Activated CD8-positive, alpha-beta T cell treated with anti-CD3 and anti-CD28 coated beads, Interleukin-2, amount 10 ng/mL, durations not matched to agents 7 days and 5 days (primary cell): Measurements from ENCODE around the gene WDR76. TPM values are rescaled to one million over a fixed set of nuclear protein-coding genes. Genes with fewer than 3 reads are reported as not detected.
"Not testable (repeated sequence)": the region's sequence is repeated elsewhere in the genome, so short reads cannot be mapped to it uniquely, and the experiment has no call there.

Source experiments
- ATAC-seq: fragments of 150-1000 bp; cut with Tn5 transposase; one replicate; pipeline ENCODE4 v1.10.0; 2021; ENCODE audit warnings: moderate library complexity
- CTCF ChIA-PET: fragments of 350-600 bp; sonication (Branson Sonifier 250); formaldehyde crosslinking; loops from one replicate; lab custom pipeline; 2021; ENCODE audit warnings: antibody characterized with exemption; lab: Charles Lee
- POLR2A ChIA-PET: fragments of 350-600 bp; sonication (Branson Sonifier 250); formaldehyde crosslinking; loops from one replicate; lab custom pipeline; 2021; ENCODE audit warnings: antibody characterized with exemption; lab: Charles Lee
- DNase-seq: peaks from one replicate; pipeline ENCODE4 v3.0.0-alpha.2; 2020
- H3K27ac Mint-ChIP-seq: one replicate; pipeline ENCODE4 v1.8.0; 2021; ENCODE audit warnings: mild to moderate bottlenecking, mixed read lengths
- H3K27me3 Mint-ChIP-seq: one replicate; pipeline ENCODE4 v1.8.0; 2021; ENCODE audit warnings: low read depth, mixed read lengths
- H3K36me3 Mint-ChIP-seq: one replicate; pipeline ENCODE4 v1.8.0; 2021; ENCODE audit warnings: low read depth, mixed read lengths
- H3K4me1 Mint-ChIP-seq: one replicate; pipeline ENCODE4 v1.8.0; 2021; ENCODE audit warnings: low read depth, mixed read lengths
- H3K4me3 Mint-ChIP-seq: one replicate; pipeline ENCODE4 v1.8.0; 2021; ENCODE audit warnings: mild to moderate bottlenecking, mixed read lengths
- H3K9me3 Mint-ChIP-seq: one replicate; pipeline ENCODE4 v1.8.0; 2022; ENCODE audit warnings: mixed read lengths; ENCODE audit not compliant: insufficient read depth
- total RNA-seq, 2 experiments: library from RNA; stranded (reverse); gene quantifications; one replicate each; pipeline ENCODE4 v1.2.3, GENCODE V29; 2021

WDR76 gene
- total RNA-seq, 2 experiments from 2014 or later: 87.0 to 88.7 TPM

DNA sequence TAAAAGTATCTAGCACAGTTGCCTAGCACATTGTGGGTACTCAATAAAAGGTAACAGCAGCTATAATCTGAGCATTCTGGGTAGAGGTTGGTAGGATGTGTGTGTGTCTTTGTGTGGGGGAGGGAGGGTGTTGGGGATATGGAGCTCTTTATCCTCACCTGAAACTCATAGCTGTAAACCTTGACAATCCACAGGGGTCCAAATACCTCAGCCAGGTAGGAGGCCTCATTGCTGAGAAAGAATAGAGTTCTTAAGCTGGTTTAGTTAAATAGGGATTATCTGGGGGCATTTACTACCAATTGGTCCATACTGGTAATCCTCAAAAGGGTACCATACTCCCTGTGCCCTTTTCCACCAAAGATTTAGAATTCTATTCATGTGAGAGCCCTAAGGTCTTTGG lies 30.8 kb upstream of the WDR76 start:
- H3K9me3 Mint-ChIP-seq: no peaks in the 10 kb centered on the region
- DNase-seq (no peak), ATAC-seq (no peak)
- H3K36me3 Mint-ChIP-seq: peaks cover 79% of the 10 kb centered on the region
- ChIA-PET CTCF (interaction anchor here (2.1 to 3.6 kb wide), 2 partner anchors 19 to 26 kb away, joined by 5 to 17 read pairs; partner anchors contain the start of gene ELL3), POLR2A (interaction anchor here (2.0 kb wide), 1 partner anchor 29 kb away, joined by 9 read pairs; the partner anchor contains the start of gene MFAP1)
- H3K4me3 Mint-ChIP-seq: no peak overlapping the region
- H3K27ac Mint-ChIP-seq: peak overlapping the region; percentile 2
- H3K4me1 Mint-ChIP-seq: peaks cover 63% of the 10 kb centered on the region
- no peaks in the 10 kb centered on the region for H3K27me3 Mint-ChIP-seq

DNA sequence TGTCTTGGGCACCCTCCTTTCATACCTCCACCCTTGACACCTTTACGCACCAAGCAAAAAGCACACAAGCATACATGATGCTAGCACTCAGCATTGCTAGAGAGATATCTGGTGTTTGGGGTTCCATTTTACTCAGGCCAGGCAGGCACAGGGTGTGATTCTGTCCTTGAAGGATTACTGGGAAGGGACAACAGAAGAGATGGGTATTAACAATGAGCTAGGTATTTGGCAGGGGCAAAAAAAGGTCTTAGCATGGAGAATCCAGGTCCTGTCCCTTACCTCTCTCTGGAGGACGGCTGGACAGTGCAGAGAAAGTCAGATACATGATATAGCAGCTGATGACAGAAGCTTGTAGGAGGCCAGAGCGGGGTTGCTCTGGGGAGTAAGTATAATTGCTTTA lies 30.2 kb upstream of the WDR76 start:
- ChIA-PET CTCF (interaction anchor here (0.6 to 3.6 kb wide), 3 partner anchors 20 to 1395 kb away, joined by 3 to 17 read pairs (median 5); partner anchors contain the start of gene ELL3), POLR2A (interaction anchor here (1.0 to 2.0 kb wide), 3 partner anchors 12 to 28 kb away, joined by 3 to 9 read pairs (median 4); partner anchors contain the start of gene MFAP1)
- Mint-ChIP-seq H3K9me3 (no peaks in the 10 kb centered on the region), H3K27me3 (no peaks in the 10 kb centered on the region), H3K36me3 (peaks cover 84% of the 10 kb centered on the region), H3K27ac (peak overlapping the region; percentile 26), H3K4me1 (peaks cover 66% of the 10 kb centered on the region), H3K4me3 (no peak overlapping the region)
- no peak for DNase-seq
- no peak for ATAC-seq

DNA sequence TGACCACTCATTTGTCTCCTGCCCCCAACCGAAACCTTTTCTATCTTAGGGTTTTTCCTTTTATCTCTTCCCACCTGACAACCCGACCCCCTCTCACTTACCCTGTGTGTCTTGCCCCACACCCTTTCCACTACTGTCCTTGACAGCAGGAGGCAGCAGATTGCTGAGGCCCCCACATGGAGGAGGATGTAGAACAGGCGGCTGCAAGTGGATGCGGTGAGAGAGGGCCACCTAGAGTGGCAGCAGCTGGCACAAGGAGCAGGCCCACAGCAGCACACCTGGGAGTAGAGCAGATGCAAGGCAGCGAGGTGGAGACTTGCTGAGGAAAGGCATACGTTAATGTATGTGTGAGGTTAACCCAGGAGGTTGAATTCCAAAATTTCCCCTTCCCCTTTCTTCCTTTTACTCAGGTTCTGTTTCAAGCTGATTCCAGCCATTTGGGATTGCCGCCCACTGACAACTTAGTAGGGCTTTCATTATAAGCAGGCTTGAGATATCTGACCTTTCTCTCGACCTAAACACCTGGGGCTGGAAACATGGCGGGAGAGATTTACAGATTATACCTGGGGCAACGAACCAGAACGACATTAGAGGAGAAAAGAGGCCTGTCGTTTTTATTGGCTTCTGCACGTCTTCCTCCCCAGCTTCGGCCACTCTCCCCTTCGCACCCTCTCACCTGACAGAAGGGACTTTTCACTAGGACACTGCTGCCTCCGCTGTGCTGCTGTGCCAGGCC lies 27.4 kb upstream of the WDR76 start:
- Mint-ChIP-seq H3K9me3 (no peaks in the 10 kb centered on the region), H3K27me3 (no peaks in the 10 kb centered on the region), H3K4me3 (peak overlapping the region; percentile 17), H3K4me1 (peaks cover 54% of the 10 kb centered on the region), H3K36me3 (peaks cover 70% of the 10 kb centered on the region), H3K27ac (peak overlapping the region; percentile 98)
- no peak for DNase-seq
- ATAC-seq: no peak
- ChIA-PET CTCF (interaction anchor here (0.8 to 1.8 kb wide), 2 partner anchors 26 to 28 kb away, joined by 3 to 8 read pairs; partner anchors contain the start of gene MFAP1), POLR2A (interaction anchor here (1.2 to 3.2 kb wide), 4 partner anchors 9 to 53 kb away, joined by 4 to 23 read pairs (median 10); partner anchors contain the start of genes ELL3, MFAP1 and PDIA3)

DNA sequence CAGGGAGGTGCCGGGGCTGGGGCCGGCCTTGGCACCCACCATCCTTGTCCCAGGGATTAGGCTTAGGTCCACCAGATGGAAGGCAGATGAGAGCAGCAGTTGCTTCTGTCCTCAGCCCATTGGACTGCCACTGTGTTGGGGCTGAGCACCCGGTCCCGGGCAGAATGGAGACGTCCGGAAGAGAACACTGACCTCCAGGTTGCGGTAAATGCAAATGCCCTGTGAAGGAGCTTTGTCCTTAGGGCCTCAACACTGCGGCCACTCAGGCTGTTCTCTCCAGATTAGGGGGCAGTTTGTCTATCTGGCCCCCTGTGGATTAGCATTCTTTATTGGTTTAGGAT lies 26.9 kb upstream of the WDR76 start, which contains the start of gene SERINC4:
Gene SERINC4 (minus strand): TSS at position 276 of the 341 bp plus-strand sequence. CDS start 234 bp downstream, at position 42.
- Mint-ChIP-seq H3K4me1 (peaks cover 49% of the 10 kb centered on the region), H3K27ac (peak within 1 kb of the TSS; percentile 98), H3K4me3 (peak within 1 kb of the TSS; percentile 98), H3K9me3 (no peaks in the 10 kb centered on the region), H3K36me3 (peaks cover 69% of the 10 kb centered on the region), H3K27me3 (no peaks in the 10 kb centered on the region)
- ChIA-PET CTCF (interaction anchor here (0.8 to 1.8 kb wide), 4 partner anchors 8 to 28 kb away, joined by 3 to 8 read pairs (median 4); partner anchors contain the start of genes MFAP1 and SERF2), POLR2A (interaction anchor here (0.5 to 3.4 kb wide), 12 partner anchors 8 to 619 kb away, joined by 3 to 23 read pairs (median 6); partner anchors contain the start of genes ELL3, MFAP1, PDIA3 and SERF2)
- ATAC-seq (no peak), DNase-seq (no peak)

DNA sequence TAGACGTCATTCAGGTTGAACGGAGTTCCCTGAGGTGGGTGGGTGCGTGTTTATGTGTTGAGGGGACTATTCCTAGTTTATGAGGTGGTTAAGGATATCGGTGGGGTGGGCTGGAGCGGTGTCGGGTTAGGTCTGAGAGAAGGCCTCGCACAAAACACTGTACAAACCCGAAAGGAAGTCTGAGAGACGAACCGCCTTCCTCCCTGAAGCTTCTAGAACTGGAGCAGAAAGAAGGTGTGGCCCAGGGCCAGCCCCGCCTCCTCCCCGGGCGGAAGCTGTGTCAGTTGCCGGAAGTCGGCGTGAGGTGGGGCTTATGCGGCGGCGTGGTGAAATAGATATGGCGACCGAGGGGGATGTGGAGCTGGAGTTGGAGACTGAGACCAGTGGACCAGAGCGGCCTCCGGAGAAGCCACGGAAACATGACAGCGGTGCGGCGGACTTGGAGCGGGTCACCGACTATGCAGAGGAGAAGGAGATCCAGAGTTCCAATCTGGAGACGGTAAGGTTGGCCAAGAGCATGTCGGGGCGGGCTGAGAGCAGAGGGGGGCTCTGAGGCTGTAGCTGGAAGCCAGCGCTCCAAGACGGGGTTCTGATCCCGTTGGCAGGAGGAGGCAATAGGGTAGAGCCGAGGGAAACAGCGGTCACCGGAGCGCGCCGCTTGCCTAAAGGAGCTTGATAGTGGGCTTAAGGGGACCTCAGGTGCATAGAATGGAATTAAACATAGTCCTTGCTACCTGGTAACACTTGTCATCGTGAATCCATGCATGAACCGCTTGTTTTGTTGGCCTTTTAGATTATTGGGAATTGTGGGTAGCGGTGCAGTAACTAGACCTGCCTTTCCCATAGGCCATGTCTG lies 26.3 kb upstream of the WDR76 start, which contains the start of gene HYPK:
Gene HYPK (plus strand): TSS at position 314 of the 856 bp plus-strand sequence. CDS start 24 bp downstream, at position 338.
- Mint-ChIP-seq H3K27ac (peak within 1 kb of the TSS; percentile 98), H3K4me3 (peak within 1 kb of the TSS; percentile 98), H3K27me3 (no peaks in the 10 kb centered on the region), H3K4me1 (peaks cover 43% of the 10 kb centered on the region), H3K9me3 (no peaks in the 10 kb centered on the region), H3K36me3 (peaks cover 69% of the 10 kb centered on the region)
- CTCF ChIA-PET: interaction anchor here (0.8 to 1.8 kb wide), 5 partner anchors 9 to 29 kb away, joined by 3 to 8 read pairs (median 4); partner anchors contain the start of genes ELL3, MFAP1 and SERF2
- POLR2A ChIA-PET: interaction anchor here (0.5 to 3.4 kb wide), 17 partner anchors 8 to 619 kb away, joined by 3 to 23 read pairs (median 3); partner anchors contain the start of genes ELL3, MFAP1, PDIA3 and SERF2
- DNase-seq (peak; percentile 95), ATAC-seq (peak; percentile 97)

DNA sequence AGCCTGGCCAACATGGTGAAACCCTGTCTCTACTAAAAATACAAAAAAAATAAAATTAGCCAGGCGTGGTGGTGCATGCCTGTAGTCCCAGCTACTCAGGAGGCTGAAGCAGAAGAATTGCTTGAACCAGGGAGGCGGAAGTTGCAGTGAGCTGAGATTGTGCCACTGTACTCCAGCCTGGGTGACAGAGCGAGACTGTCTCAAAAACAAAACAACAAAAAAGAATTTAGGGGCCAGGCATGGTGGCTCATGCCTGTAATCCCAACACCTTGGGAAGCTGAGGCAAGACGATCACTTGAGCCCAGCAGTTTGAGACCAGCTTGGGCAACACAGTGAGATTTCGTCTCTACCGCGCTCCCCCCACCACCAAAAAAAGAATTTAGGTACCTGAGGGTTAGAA lies 24.1 kb upstream of the WDR76 start:
- CTCF ChIA-PET, H3K9me3 Mint-ChIP-seq, ATAC-seq, H3K4me3 Mint-ChIP-seq, H3K27me3 Mint-ChIP-seq, DNase-seq, H3K27ac Mint-ChIP-seq: not testable (repeated sequence)
- H3K36me3 Mint-ChIP-seq: peaks cover 72% of the 10 kb centered on the region
- H3K4me1 Mint-ChIP-seq: peaks cover 32% of the 10 kb centered on the region
- POLR2A ChIA-PET: interaction anchor here (1.4 to 3.4 kb wide), 3 partner anchors 11 to 26 kb away, joined by 3 to 21 read pairs (median 8); partner anchors contain the start of genes ELL3 and SERF2

DNA sequence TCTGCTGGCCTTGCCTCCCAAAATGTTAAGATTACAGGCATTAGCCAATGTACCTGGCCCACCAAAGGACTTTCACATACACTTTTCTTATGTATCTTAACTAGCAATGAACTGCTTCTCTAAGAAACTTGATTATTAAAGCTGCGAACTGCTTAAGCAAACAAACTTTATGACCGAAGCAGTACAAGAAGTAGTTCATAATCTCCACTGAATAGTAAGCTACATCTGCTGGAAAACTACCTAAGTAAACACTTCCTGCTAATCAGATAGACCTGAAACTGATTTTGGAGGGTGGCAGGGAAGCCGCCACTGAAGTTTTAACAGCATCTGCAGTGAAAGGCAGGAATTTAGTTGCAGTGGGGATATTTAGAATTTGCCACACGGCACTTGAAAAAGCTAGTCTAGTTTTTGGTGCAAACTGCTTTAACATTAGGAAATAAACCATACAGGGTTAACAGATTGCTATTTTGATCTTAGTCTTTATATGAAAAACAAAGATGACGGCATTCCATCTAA lies 18.3 kb upstream of the WDR76 start:
- no peak for DNase-seq
- Mint-ChIP-seq H3K27me3 (no peaks in the 10 kb centered on the region), H3K27ac (no peak overlapping the region), H3K4me3 (no peak overlapping the region), H3K36me3 (peaks cover 71% of the 10 kb centered on the region), H3K9me3 (no peaks in the 10 kb centered on the region), H3K4me1 (peaks cover 9% of the 10 kb centered on the region)
- ChIA-PET CTCF (interaction anchor here (0.9 to 1.1 kb wide), 2 partner anchors 11 to 20 kb away, joined by 3 read pairs; no protein-coding TSS in a partner anchor), POLR2A (interaction anchor here (0.8 to 1.0 kb wide), 3 partner anchors 8 to 15 kb away, joined by 3 to 6 read pairs (median 3); partner anchors contain the start of genes HYPK and SERINC4)
- ATAC-seq: no peak

DNA sequence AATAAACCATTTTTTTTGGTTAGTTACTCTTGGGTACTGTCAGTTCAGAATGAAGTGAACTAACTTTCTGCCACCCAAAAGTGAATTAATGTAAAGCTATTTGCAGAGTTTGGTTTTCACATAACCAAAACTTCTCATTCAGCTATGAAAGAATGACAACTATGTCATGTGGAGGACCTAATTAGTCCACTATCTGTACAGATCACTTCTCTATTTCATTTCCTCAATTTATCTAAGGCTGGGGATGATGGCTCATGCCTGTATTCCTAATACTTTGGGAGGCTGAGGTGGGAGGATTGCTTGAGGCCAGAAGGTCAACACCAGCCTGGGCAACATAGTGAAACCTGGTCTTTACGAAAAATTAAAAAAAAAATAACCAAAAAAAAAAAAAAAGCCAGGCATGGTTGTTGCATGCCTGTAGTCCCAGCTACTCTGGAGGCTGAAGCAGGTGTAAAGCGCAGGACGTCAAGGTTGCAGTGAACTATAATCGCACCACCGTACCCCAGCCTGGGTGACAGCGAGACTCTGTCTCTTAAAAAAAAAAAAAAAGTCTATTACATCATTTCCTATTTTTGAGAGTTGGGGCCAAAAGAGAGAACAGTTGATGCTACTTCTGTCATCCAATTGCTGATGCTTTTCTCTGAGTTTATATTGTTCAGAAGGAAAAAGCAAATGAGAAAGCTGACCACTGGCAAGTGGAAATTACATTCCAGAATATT lies 17.7 kb upstream of the WDR76 start:
- DNase-seq: no peak
- Mint-ChIP-seq H3K4me3 (no peak overlapping the region), H3K27me3 (no peaks in the 10 kb centered on the region), H3K36me3 (peaks cover 72% of the 10 kb centered on the region), H3K9me3 (no peaks in the 10 kb centered on the region), H3K27ac (peak overlapping the region; percentile 39), H3K4me1 (peaks cover 9% of the 10 kb centered on the region)
- CTCF ChIA-PET: interaction anchor here (0.9 to 1.5 kb wide), 5 partner anchors 11 to 32 kb away, joined by 3 to 6 read pairs (median 3); partner anchors contain the start of gene ELL3
- no peak for ATAC-seq
- POLR2A ChIA-PET: interaction anchor here (0.8 to 1.0 kb wide), 4 partner anchors 9 to 32 kb away, joined by 3 to 6 read pairs (median 3); partner anchors contain the start of genes HYPK and SERINC4

DNA sequence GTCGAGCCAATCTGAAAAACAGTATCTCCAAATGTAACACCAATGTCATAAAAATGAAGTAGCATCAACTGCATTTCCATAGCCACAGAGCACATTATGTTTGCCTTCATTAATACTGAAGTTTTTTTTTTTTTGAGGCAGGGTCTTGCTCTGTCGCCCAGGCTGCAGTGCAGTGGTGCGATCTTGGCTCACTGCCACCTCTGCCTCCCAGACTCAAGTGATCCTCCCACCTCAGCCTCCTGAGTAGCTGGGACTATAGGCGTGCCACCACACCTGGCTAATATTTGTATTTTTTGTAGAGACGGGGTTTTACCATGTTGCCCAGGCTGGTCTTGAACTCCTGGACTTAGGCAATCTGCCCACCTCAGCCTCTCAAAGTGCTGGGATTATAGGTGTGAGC lies 11.7 kb upstream of the WDR76 start:
- DNase-seq, H3K27ac Mint-ChIP-seq, CTCF ChIA-PET, H3K9me3 Mint-ChIP-seq, H3K27me3 Mint-ChIP-seq, ATAC-seq, H3K4me3 Mint-ChIP-seq: not testable (repeated sequence)
- POLR2A ChIA-PET: interaction anchor here (0.7 to 1.0 kb wide), 2 partner anchors 14 to 22 kb away, joined by 3 to 4 read pairs; partner anchors contain the start of gene HYPK
- Mint-ChIP-seq H3K36me3 (peaks cover 55% of the 10 kb centered on the region), H3K4me1 (peaks cover 13% of the 10 kb centered on the region)

DNA sequence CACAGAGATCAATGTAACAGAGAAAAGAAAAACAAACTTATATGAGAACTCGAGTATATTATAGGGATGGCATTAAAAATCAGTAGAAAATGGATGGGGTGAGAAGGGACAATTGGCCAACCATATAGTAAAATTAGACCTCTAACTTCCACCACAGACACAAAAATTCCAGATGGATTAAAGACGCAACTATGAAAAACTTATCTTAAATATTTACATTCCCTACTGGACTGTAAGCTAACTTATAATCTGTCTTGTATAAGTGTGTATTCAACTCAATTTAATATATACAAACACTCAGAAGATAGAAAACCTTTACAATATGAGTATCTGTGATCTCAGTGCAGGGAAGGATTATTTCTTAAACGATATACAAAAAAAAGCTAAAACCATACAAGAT lies 5.3 kb upstream of the WDR76 start:
- peaks cover 35% of the 10 kb centered on the region for H3K36me3 Mint-ChIP-seq
- no peak for ATAC-seq
- no peaks in the 10 kb centered on the region for H3K27me3 Mint-ChIP-seq
- H3K9me3 Mint-ChIP-seq: no peaks in the 10 kb centered on the region
- H3K4me1 Mint-ChIP-seq: peaks cover 54% of the 10 kb centered on the region
- ChIA-PET CTCF (interaction anchor here (2.6 kb wide), 1 partner anchor 11 kb away, joined by 6 read pairs; no protein-coding TSS in a partner anchor), POLR2A (interaction anchor here (0.7 to 2.0 kb wide), 3 partner anchors 10 to 21 kb away, joined by 4 to 8 read pairs (median 5); partner anchors contain the start of genes HYPK and SERINC4)
- no peak for DNase-seq
- H3K4me3 Mint-ChIP-seq: peak overlapping the region; percentile 46
- H3K27ac Mint-ChIP-seq: peak overlapping the region; percentile 45
